NCI-H774 (cell line): Measurements from ENCODE around the gene STMP1.
"Not testable (repeated sequence)": the region's sequence is repeated elsewhere in the genome, so short reads cannot be mapped to it uniquely, and the experiment has no call there.

Source experiments
- DNase-seq: peaks from one replicate; lab custom pipeline; 2025; lab: John Stamatoyannopoulos, UW

STMP1 gene

DNA sequence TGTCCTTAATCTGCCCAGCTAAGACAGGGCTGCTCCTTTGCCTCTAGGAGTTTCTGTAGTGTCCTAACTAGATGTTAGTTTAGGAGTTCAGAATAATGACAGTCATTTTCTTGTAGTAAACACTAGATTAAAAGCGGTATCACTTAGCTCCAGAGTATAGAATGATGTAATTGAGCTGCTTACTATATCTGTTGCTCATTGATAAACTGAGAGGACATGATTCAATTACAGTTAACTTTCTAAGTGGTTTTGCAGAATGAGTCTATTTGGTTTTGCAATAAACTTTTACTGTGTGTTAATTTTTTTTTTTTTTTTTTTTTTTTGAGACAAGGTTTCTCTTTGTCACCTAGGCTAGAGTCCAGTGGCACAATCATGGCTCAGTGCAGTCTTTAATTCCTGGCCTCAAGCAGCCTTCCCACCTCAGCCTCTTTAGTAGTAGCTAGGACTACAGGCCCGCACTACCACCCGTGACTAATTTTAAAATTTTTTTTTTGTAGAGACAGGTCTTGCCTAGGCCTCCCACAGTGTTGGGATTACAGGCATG is 1.8 kb downstream of the STMP1 start:
- no peak for DNase-seq

- DNase-seq, result no peak
Observed at GRCh38 chr7:135665042-135665441, 2.7 kb downstream of the STMP1 start.

DNA sequence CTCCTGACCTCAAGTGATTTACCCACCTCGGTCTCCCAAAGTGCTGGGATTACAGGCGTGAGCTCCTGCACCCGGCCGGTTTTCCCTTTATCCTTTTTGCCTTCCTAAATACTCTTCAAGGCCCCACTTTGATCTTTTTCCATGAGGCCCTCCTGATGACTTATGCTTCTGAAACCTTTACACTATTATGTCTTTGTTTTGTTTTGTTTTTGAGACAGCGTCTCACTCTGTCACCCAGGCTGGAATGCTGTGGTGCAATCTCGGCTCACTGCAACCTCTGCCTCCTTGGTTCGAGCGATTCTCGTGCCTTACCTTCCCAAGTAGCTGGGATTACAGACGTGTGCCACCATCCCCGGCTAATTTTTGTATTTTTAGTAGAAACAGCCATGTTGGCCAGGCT is 3.8 kb downstream of the STMP1 start:
- no peak for DNase-seq

DNA sequence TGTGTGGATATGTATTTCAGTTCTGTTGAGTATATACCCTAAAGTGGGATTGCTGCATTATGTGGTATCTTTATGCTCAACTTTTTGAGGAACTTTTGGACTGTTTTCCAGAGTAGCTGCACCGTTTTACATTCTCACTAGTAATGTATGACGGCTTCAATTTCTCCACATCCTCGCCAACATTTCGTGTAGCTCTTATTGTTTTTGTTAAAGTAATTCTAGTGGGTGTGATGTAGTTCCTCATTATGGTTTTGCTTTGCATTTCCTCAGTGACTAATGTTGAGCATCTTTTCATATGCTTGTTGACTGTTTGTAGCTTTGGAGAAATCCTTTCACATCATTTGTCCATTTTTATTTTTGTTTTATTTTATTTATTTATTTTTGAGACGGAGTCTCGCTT is 4.5 kb downstream of the STMP1 start:
- DNase-seq, result no peak

- not testable (repeated sequence) for DNase-seq
Observed at GRCh38 chr7:135667626-135668025, 5.3 kb downstream of the STMP1 start.

DNA sequence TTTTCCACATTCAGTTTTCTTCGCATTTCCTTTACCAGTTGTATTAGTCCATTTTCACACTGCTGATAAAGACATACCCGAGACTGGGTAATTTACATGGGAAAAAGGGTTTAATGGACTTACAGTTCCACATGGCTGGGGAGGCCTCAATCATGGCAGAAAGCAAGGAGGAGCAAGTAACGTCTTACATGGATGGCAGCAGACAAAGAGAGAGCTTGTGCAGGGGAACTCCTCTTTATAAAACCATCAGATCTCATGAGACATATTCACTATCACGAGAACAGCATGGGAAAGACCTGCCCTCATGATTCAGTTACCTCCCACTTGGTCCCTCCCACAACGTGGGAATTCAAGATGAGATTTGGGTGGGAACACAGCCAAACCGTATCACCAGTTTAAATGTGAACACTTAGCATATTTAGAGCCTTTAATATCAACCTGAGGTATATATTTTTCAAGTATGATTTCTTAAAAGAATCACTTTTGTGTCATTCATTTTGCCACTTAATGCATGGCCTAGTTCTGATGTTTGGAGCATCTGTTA is 6.6 kb downstream of the STMP1 start:
- DNase-seq, result not testable (repeated sequence)

GRCh38 chr7:135669774-135670173 is 7.5 kb downstream of the STMP1 start:
- DNase-seq, result no peak

DNA sequence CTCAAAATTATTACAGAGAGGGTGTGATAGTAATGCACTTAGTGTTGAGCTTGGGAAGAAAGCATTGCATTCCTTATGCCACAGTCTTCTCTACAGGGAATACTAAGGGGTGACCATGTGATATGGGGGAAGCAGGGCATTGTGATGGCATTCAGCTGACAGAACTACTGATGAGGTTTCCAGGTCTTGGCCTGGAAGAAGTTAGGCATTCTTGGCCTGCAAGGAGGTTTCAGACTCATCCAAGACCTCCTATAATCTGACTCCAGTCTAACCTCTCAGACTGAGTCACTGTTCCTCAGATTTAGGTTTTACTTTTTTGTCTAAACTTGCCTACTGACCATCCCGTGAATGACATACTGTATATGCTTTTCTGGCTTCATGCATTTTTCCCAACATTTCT is 7.9 kb downstream of the STMP1 start:
- DNase-seq, result no peak

DNA sequence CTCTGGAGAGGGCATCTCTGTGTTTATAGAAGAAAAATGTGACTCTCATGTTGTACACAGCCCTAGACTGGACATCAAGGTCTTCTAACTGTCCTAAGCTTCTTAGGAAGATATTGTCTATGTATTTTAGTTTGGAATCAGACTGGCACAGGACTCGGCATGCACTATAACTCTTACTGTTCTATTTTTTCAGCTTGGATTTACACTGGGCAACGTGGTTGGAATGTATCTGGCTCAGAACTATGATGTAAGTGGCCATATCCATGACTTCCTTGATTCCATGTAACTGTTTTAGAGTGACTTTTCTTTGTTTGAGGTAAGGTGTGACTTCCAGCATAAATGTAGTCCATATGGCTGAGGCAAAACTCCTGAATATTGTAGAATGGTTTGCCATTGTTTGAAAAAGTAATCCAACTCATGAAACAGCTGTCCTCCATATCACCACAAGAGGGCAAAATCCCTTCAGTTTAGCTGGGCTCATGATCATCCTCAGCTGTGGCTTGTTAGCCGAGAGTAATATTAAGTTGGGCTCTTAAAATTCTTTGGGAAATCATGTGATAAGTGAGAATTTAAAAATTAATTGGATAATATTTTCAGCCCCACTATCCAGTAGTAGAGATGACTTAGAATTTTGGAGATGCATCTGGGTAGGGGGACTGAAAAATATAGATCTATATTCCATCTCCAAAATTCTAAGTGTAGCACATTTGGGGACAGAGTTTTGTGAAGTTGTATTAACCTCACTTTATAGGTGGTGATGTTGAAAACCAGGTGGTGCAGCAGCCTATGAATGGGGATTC is 10.4 kb downstream of the STMP1 start:
- DNase-seq, result peak; percentile 32

DNA sequence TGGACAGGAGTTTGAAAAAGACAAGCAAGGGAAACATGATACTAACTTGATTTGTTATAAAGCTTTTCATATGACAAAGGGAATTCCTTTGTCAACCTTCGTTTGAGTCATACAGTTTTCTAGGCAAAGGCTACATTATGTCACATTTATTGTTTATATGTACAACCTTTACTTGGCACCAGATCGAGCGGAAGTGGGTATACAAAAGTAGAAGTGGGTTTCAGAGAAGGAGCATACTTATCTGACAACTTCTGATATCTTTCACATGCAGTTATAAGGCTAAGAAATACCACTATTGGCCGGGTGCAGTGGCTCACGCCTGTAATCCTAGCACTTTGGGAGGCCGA is 11.0 kb downstream of the STMP1 start:
- DNase-seq, result no peak

DNA sequence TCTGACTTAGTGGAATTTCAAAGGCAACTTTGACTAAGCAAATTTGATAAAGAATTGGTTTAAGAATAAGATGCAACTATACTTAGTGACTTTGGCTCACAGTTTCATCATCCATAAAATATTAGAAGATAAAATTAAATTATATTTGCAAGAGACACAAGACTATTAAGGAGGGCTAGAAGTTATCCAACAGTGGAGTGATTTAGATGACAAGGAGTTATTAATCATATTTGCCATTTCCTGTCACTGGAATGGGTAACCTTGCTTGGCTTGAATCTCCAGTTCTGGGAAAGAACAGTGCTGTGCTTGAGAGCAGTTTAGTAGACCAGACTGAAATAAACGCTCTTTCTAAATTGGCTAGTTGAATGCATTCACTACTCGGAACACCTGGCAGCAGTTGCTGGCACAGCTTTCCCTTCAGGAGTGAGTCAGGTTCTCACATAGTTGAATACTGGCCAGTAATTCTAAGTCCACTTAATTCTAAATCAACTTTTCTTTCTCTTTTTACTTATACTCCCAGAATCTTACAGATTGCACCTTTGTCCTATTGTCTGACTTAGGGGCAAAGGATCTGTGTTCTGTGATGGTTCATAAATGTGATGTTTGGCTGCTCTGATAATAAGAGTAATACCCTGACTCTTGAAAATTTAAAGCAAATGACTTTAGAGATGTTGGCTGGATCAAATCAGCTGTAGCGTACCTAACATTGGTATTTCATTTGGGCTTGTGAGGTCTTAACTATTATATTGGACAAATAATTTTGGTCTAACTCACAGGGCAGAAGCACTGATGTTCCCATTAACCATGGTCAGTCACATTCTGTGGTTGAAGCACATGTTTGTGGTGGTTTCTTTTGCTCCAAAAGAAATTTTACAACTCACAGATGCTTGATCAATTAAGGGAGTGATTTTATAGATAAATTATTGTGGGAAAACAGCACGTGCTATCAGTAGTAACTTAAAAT is 16.6 kb downstream of the STMP1 start:
- DNase-seq, result peak; percentile 70

- DNase-seq, result no peak
Observed at GRCh38 chr7:135681762-135682161, 19.4 kb downstream of the STMP1 start.

GRCh38 chr7:135682191-135682590 is 19.9 kb downstream of the STMP1 start:
- DNase-seq, result no peak

- DNase-seq, result no peak
Observed at GRCh38 chr7:135683609-135684008, 21.3 kb downstream of the STMP1 start.

- DNase-seq, result no peak
Observed at GRCh38 chr7:135684136-135684535, 21.8 kb downstream of the STMP1 start.

GRCh38 chr7:135684699-135685098 is 22.4 kb downstream of the STMP1 start:
- no peak for DNase-seq

GRCh38 chr7:135685306-135686084 is 23.2 kb downstream of the STMP1 start:
- no peak for DNase-seq

DNA sequence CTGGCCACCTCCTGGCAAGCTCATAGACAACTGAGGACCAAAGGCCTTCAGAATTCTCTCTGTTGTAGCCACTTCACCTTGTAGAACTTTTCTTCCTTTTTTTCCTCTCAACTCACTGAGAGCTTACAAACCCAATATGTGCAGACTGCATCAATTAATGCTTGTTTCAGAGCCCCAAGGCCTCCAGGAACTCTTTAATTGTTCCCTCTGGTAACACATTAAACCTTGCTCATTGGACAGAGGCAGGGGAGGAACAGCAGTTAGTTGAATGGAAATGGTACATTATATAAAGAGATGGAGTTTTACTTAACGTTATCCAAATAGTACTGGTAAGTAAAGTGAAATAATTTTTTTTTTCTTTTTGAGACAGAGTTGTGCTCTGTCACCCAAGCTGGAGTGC is 25.2 kb downstream of the STMP1 start:
- DNase-seq, result no peak

DNA sequence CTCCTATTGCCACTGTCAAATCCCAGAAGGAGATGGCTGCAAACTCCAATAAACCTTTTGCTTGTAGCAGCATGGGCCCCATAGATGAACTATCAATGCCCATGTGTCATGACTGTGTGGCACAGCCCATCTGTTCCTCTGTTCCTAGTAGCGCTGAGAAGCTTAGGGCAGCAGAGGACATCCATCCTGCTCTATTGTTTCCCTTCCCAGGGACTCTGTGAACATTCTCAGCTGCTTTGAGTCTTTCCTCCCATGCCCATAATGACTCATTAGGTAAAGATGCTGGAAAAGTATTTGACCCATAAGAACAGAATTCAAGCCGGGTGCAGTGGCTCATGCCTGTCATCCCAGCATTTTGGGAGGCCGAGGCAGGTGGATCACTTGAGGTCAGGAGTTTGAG is 28.3 kb downstream of the STMP1 start:
- no peak for DNase-seq

DNA sequence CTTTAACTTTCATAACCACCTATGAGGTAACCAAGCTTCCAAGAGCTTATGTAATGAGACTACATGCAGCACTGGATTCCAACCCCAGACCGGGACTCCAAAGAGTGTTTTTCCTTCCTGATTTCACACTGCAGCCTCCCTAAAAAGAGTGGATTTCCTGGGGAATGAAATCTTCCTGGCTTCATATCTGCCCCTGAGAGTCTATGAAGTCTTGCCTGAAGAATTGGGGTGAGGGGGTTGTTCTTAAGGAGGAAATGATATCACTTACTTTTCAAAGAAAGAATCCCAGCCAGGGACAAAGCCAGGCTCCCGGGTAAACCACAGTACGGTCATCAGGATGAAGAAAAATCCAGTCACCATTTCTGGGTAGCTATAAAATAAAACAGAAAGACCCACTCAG is 29.7 kb downstream of the STMP1 start:
- DNase-seq, result no peak

DNA sequence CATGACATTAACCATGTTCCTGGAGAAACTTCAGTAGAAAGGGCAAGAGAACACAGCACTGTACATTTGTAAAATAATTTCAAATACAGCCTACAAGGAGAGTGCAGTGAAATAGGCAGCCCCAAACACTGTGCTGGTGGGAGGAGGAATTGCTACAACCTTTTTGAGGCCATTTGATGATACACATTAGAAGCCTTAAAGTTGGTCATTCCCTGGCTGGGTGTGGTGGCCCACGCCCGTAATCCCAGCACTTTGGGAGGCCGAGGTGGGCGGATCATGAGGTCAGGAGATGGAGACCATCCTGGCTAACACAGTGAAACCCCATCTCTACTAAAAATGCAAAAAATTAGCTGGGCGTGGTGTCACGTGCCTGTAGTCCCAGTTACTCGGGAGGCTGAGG is 30.3 kb downstream of the STMP1 start:
- DNase-seq, result not testable (repeated sequence)

- no peak for DNase-seq
Observed at GRCh38 chr7:135693558-135693957, 31.2 kb downstream of the STMP1 start.
